ENCODE results near the gene PECR.

DNA sequence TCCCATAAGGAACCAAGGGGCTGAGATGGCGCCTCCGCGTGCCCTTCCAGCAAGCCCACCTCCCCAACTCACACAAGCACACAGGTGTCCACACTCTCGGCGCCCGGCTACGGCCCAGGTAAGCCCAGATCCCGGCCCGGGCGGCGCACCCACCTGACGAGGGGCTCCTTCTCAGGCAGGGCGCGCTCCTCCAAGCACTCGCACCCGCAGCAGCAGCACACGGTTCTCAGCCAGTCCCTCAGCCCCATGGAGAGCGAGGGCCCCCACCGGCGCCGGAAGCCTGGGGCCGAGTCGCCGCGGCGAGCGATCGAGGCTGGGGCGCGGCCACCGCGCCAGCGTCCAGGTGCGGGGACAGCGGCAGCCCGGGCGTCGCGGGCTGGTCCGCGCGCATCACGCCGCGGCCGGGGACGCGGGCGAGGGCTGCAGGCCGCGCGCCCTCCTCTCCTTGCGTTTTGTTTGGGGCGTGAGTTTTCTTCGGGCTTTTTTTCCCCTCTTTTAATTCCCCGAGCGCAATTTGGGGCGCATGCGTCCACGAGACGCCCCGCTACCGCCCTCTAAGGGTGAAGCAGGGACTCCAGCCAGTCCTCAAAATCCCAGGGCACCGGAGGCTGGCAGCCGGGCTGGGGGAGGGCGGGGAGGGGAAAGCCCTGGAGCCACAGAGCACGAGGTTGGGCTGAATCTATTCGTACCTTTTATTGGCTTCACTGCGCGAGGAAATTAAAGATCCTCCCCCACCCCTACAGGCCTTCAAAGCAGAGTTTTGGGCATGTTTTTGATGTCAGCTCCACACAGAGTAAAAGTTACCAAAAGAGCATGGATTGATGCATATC is 68.3 kb downstream of the PECR start, which contains the start of gene MREG:
- TF ChIP-seq, protein P1, sequence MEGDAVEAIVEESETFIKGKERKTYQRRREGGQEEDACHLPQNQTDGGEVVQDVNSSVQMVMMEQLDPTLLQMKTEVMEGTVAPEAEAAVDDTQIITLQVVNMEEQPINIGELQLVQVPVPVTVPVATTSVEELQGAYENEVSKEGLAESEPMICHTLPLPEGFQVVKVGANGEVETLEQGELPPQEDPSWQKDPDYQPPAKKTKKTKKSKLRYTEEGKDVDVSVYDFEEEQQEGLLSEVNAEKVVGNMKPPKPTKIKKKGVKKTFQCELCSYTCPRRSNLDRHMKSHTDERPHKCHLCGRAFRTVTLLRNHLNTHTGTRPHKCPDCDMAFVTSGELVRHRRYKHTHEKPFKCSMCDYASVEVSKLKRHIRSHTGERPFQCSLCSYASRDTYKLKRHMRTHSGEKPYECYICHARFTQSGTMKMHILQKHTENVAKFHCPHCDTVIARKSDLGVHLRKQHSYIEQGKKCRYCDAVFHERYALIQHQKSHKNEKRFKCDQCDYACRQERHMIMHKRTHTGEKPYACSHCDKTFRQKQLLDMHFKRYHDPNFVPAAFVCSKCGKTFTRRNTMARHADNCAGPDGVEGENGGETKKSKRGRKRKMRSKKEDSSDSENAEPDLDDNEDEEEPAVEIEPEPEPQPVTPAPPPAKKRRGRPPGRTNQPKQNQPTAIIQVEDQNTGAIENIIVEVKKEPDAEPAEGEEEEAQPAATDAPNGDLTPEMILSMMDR (IDR thresholded peaks at IDR 0.05): peak; percentile 78
- TF ChIP-seq EZH2phosphoT487 (IDR thresholded peaks at IDR 0.05): no peak

All from neural progenitor cell (in vitro differentiated cells).